HG02973 (cell line): ENCODE results near the gene SFXN2.
"Not testable (repeated sequence)": the region's sequence is repeated elsewhere in the genome, so short reads cannot be mapped to it uniquely, and the experiment has no call there.

Experiments
- ATAC-seq: cut with Tn5 transposase; IDR thresholded peaks from one replicate; pipeline ENCODE4 v1.9.1; 2021; ENCODE audit warnings: moderate library complexity; ENCODE audit not compliant: unreplicated experiment

Gene SFXN2

DNA sequence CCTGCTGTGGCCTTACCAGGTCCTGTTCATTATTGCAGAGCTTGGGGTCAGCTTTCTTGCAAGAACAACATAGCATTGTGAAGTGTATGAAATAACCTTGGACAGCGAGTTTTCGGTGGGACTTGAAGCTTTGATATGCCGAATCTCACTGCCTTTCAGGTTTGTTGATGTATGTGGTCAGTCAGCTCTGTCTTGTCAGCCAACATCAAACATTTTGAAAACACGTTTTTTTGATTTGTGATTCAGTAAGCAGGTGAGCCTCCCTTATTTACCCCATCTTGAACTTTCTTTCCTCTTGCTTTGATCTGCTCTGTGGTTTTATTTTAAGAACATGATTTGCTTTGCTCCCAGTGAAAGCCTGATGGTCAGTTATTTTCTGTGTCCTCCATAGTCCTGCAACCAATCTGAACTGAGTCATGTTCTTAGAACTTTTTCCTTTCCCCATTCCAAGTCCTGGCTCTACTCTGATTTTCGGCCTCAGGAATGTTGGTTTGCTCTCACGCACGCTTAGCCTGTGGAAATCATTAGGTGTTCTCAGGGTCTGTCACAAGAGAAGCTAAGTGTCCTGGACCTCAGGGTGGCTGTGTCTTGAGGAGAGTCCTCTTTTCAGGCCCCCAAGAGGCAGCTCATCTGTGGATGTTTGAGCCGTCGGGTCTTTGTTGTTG, 38.0 kb downstream of the SFXN2 start:
- no peak for ATAC-seq

- no peak for ATAC-seq
These were observed 38.7 kb downstream of the SFXN2 start for GRCh38 chr10:102752934-102753664.

- ATAC-seq: no peak
These were observed 39.3 kb downstream of the SFXN2 start for GRCh38 chr10:102753718-102754117.

DNA sequence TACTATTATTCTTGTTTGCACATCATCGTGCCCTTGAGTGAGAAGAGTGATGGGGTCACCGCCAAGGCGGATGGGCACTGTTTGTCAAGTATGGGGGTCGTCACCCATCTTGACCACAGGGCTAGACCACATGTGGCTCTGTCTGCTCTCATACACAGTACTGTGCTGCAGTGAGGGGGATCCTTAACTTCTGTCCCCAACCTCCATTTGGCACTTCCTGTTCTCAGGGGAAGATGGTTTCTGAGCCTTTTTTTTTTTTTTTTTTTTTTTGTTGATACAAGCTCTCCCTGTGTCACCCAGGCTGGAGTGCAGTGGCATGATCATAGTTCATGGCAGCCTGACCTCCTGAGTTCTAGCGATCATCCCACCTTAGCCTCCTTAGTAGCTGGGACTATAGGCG, 42.9 kb downstream of the SFXN2 start:
- no peak for ATAC-seq

- ATAC-seq: no peak
These were observed 44.0 kb downstream of the SFXN2 start for GRCh38 chr10:102758240-102758932.

DNA sequence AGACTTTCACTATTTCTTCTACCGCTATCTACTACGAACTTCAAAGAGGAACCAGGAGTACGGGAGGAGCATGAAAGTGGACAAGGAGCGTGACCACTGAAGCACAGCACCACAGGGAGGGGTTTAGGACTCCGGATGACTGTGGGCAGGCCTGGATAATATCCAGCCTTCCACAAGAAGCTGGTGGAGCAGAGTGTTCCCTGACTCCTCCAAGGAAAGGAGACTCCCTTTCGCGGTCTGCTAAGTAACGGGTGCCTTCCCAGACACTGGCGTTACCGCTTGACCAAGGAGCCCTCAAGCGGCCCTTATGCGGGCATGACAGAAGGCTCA, 44.5 kb downstream of the SFXN2 start:
- ATAC-seq: not testable (repeated sequence)

- ATAC-seq: no peak
These were observed 45.2 kb downstream of the SFXN2 start for GRCh38 chr10:102759497-102760210.

DNA sequence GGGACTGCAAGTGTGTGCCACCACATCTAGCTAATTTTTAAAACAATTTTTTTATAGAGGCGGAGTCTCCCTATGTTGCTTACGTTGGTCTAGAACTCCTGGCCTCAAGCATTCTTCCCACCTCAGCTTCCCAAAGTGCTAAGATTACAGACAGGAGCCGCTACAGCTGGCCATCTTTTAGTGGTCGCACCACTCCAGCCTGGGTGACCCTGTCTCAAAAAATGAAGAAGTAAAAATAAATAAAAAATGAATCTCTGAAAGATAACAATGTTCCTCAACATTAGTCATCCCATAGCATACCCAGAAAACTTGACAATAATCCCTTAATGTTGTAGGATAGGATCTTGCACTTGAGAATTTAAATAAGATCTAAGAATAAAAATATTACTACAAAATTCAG, 47.5 kb downstream of the SFXN2 start:
- no peak for ATAC-seq

DNA sequence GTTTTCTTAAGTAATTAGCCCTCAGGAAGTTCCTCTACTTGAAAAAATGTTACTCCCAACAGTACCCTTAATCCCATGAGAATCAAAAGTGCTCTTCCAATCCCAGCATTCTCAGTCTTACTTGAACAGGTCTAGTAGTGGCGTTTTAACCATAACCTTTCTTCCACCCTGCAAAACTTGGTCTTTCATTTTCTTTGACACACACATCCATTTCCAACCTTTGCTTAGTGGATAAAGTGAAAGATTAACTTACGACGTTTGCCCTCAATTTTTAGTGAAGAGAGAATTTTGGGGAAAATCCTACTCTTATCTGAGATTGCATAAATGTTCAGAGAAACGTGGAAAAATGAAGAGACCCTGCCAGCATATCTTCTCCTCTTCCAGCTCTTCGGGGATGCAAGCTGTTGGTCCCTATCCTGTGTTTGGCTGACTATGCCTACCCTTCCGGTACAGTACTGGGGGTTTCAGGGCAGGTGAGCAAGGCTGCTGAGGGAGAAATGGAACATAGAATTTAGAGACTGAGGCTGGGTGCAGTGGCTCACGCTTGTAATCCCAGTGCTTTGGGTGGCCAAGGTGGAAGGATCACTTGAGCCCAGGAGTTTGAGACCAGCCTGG, 48.1 kb downstream of the SFXN2 start:
- no peak for ATAC-seq

DNA sequence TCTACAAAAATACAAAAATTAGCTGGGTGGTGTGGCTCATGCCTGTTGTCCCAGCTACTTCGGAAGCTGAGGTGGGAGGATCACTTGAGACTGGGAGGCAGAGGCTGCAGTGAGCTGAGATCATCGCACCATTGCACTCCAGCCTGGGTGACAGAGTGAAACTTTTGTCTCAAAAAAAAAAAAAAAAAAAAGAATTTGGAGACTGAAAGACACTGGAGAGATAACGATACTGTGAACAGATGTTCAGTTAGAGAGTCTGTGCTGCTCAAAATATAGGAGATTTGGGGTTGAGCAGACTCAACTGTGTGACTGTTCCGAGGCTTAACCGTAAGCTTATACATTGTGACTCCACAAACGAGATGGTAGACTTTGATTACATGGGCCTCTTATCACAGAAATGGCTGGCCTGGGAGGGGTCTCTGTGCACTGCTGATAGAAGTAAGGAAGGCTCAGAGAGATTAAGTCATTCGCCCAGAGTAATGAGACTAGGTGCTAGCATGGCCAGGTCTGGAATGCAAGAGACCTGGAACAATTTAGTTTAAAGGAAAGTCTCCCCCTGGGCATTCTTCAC, 48.7 kb downstream of the SFXN2 start:
- ATAC-seq: no peak

DNA sequence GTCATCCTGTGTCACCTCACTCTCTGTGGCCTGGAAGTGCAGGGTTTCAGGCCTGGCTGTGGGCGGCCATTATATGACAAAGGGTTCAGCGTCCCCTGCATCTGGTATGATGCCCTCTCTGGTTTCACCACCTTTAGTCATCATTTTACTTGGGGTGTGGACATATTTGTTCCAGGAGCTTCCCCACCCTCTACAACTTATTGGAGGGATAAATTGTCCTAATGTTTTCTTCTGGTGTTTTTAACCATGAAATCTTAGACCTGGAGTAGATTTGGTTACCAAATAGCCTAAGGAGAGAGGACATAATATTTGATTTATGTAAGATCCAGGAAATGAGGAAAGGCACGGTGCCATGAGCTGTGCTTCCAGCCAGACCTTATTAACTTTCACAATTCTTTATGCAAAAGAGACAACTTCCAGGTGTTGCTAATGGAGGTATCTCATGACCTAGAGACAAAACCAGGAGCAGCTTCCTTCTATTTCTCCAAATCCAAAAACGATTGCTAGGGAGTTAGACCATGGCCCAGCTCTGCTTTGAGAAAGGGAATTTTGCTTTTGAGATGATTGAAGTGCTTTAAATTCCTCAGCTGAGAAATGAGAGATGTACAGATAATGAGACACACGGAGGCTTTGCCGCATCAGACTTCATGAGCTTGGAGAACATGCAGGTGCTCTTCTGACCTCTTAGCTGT, 50.2 kb downstream of the SFXN2 start:
- no peak for ATAC-seq

DNA sequence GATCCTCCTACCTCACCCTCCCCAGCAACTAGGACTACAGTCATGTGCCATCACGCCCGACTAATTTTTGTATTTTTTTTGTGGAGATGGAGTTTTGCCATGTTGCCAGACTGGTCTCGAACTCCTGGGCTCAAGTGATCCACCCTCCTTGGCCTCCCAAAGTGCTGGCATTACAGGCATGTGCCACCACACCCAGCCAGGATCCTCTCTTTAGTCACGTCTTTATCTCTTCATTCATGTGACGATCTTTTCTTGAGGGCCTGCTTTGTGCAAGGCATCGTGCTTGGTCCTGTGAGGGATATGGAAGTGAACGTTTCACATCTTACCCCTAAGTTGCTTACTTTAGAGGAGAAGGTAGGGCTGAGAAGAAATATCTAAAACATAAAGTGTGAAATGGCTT, 50.9 kb downstream of the SFXN2 start:
- no peak for ATAC-seq

GRCh38 chr10:102767428-102768160, 53.2 kb downstream of the SFXN2 start:
- no peak for ATAC-seq

- no peak for ATAC-seq
These were observed 55.1 kb downstream of the SFXN2 start for GRCh38 chr10:102769375-102770107.

- no peak for ATAC-seq
These were observed 55.7 kb downstream of the SFXN2 start for GRCh38 chr10:102770108-102770482.

GRCh38 chr10:102770792-102771191, 56.4 kb downstream of the SFXN2 start:
- no peak for ATAC-seq

- ATAC-seq: no peak
These were observed 58.9 kb downstream of the SFXN2 start for GRCh38 chr10:102773320-102773719.

GRCh38 chr10:102773986-102774385, 59.5 kb downstream of the SFXN2 start:
- no peak for ATAC-seq
